Kidney (tissue), 14 donors: ENCODE data around the gene GSTCD. TPM values are rescaled to one million over a fixed set of nuclear protein-coding genes. Genes with fewer than 3 reads are reported as not detected.

Experiments
- DNase-seq, 5 donors: peaks; one replicate each; pipeline ENCODE4 v3.0.0-alpha.2; 2013 to 2020
- FAIRE-seq: peaks from 2 replicates; lab custom pipeline; 2012; peaks lifted over from hg19 to GRCh38; lab: Jason Lieb, UNC
- H3K27ac ChIP-seq, 2 donors: one replicate each; pipeline ENCODE4 v1.7.0; 2013; ENCODE audit warnings: low read depth in 2 of 2, low read length in 2 of 2, inconsistent platforms in 1 of 2
- H3K27me3 ChIP-seq: one replicate; pipeline ENCODE4 v1.7.1; 2013; ENCODE audit warnings: low read length, inconsistent platforms; ENCODE audit not compliant: control insufficient read depth, insufficient read depth
- H3K36me3 ChIP-seq, 3 donors: one replicate each; pipeline versions ENCODE4 v1.7.0 to v1.7.1; 2013; ENCODE audit warnings: low read length in 3 of 3, control low read depth in 1 of 3, inconsistent platforms in 1 of 3; ENCODE audit not compliant: insufficient read depth in 3 of 3, control insufficient read depth in 2 of 3
- H3K4me1 ChIP-seq, 3 donors: one replicate each; pipeline versions ENCODE4 v1.7.0 to v1.7.1; 2013; ENCODE audit warnings: low read length in 3 of 3, inconsistent platforms in 1 of 3, low read depth in 1 of 3; ENCODE audit not compliant: control insufficient read depth in 2 of 3, insufficient read depth in 2 of 3
- H3K4me3 ChIP-seq, 3 donors: one replicate each; pipeline versions ENCODE4 v1.7.0 to v1.8.1; 2013; ENCODE audit warnings: low read length in 3 of 3, control low read depth in 1 of 3, inconsistent platforms in 1 of 3
- H3K9ac ChIP-seq, 3 donors: one replicate each; pipeline versions ENCODE4 v1.7.0 to v1.7.1; 2013; ENCODE audit warnings: low read length in 3 of 3, control low read depth in 1 of 3, inconsistent platforms in 1 of 3
- H3K9me3 ChIP-seq, 3 donors: one replicate each; pipeline versions ENCODE4 v1.7.0 to v1.7.1; 2013; ENCODE audit warnings: low read length in 3 of 3, control low read depth in 1 of 3, inconsistent platforms in 1 of 3; ENCODE audit not compliant: control insufficient read depth in 2 of 3, insufficient read depth in 1 of 3
- intact Hi-C: fragments of 100-400 bp; cut with DNase I; formaldehyde crosslinking; loops from one replicate; pipeline ENCODE4 v1.11.1; 2022
- polyA plus RNA-seq: library from polyadenylated mRNA; stranded (reverse); fragments of 350-450 nt; fragmentation: Illumina TruSeq; extraction: RNeasy Lipid Tissue Mini Kit (QIAGEN cat#74804); gene quantifications from one replicate; pipeline ENCODE4 v1.2.3, GENCODE V29; 2014; ENCODE audit warnings: low read depth, low replicate concordance; ENCODE audit not compliant: insufficient read depth
- total RNA-seq: library from RNA; stranded (reverse); fragmentation: NEBNext Ultra II Directional; extraction: Animal tissue kit (Norgen Biotek cat#: 25700); gene quantifications from one replicate; pipeline ENCODE4 v1.2.1, GENCODE V29; 2021
- TF ChIP-seq, protein P1 (sequence below): IDR thresholded peaks from 3 replicates; pipeline ENCODE4 v1.5.1; 2012; ENCODE audit warnings: mild to moderate bottlenecking, moderate library complexity, borderline replicate concordance; ENCODE audit not compliant: insufficient read depth; ENCODE audit errors: extremely low read depth
- donor health status: control.
- donor health status: control.
- donor health status: control.
- donor health status: control.
- donor health status: control.
- donor health status: DM: yes; HTN: yes; CAD: no.
- donor health status: Normal renal cell carcinoma (clear cell type).

Gene GSTCD
- total and polyA plus RNA-seq, 2 donors from 2014 or later: 2.2 to 11.7 TPM

DNA sequence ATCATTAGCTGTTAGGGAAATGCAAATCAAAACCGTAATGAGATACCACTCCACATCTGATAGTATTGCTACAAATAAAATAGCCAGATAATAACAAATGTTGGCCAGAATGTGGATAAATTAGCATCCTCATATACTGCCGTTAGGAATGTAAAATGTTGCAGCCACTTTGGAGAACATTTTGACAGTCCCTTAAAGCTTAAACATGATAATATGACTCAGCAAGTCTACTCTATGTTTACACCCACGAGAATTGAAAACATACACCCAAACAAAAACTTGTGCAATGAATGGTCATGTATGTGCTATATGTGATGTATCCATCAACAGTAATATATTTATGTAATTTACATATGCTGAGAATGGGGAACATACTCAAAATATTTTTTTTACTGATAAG, 78.2 kb downstream of the GSTCD start:
- no peak overlapping the region for H3K4me3 ChIP-seq
- H3K27me3 ChIP-seq: no peaks in the 10 kb centered on the region
- H3K36me3 ChIP-seq: no peaks in the 10 kb centered on the region
- no peak overlapping the region for H3K9ac ChIP-seq
- H3K9me3 ChIP-seq: no peaks in the 10 kb centered on the region
- no peak for DNase-seq
- no peaks in the 10 kb centered on the region for H3K4me1 ChIP-seq
- TF ChIP-seq, protein P1, sequence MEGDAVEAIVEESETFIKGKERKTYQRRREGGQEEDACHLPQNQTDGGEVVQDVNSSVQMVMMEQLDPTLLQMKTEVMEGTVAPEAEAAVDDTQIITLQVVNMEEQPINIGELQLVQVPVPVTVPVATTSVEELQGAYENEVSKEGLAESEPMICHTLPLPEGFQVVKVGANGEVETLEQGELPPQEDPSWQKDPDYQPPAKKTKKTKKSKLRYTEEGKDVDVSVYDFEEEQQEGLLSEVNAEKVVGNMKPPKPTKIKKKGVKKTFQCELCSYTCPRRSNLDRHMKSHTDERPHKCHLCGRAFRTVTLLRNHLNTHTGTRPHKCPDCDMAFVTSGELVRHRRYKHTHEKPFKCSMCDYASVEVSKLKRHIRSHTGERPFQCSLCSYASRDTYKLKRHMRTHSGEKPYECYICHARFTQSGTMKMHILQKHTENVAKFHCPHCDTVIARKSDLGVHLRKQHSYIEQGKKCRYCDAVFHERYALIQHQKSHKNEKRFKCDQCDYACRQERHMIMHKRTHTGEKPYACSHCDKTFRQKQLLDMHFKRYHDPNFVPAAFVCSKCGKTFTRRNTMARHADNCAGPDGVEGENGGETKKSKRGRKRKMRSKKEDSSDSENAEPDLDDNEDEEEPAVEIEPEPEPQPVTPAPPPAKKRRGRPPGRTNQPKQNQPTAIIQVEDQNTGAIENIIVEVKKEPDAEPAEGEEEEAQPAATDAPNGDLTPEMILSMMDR: no peak
- no peak for FAIRE-seq
- no peak overlapping the region for H3K27ac ChIP-seq
- intact Hi-C loops: no loop called here

DNA sequence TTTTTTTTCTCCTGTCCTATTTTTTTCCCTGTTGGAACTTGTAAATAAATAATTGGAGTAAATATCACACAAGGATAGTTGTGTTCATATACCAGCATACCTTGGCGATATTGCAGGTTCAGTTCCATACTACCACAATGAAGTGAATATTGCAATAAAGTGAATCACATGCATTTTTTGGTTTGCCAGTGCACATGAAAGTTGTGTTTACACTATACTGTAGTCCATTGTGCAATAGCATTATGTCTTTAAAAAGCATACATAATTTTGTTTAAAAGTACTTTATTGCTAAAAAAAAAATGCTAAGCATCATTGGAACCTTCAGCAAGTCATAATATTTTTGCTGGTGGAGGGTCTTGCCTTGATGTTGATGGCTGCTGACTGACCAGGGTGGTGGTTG, 88.6 kb downstream of the GSTCD start:
- TF ChIP-seq, protein P1: no peak
- DNase-seq (no peak), FAIRE-seq (no peak)
- H3K4me3 ChIP-seq: no peak overlapping the region
- no peak overlapping the region for H3K27ac ChIP-seq
- H3K36me3 ChIP-seq: no peaks in the 10 kb centered on the region
- no peaks in the 10 kb centered on the region for H3K27me3 ChIP-seq
- intact Hi-C loops: no loop called here
- H3K9me3 ChIP-seq: no peaks in the 10 kb centered on the region
- no peaks in the 10 kb centered on the region for H3K4me1 ChIP-seq
- H3K9ac ChIP-seq: no peak overlapping the region

DNA sequence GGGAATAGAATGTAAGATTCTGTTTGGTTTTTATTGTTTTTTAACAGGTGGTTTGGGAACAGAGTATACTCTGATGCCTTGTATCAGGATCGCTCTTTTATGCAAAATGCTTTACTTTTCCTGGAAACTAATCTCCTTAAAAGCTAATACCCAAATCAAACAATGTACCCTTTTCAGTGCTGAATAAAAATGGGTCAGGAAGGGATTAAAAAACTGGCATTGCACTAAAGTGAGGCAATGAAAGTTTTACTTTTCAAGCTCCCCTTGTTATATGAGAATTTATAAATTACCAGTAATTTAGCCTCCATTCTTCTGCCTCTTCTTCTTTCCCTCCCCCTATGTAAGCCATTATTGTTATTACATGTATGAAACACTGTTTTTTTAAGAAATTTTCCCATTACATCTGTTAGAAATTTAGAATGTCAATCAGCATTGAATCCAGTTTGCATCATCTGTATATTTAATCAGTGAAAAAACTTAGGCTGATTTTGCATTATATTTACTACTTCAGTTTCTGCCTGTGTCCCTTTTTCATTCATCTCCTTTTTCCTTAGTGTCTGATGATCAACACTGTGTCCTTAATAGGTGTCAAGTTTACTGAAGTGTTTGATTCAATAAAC, 97.0 kb downstream of the GSTCD start:
- intact Hi-C loops: no loop called here
- H3K36me3 ChIP-seq: no peaks in the 10 kb centered on the region
- DNase-seq (no peak), FAIRE-seq (no peak)
- no peak overlapping the region for H3K9ac ChIP-seq
- H3K27me3 ChIP-seq: no peaks in the 10 kb centered on the region
- TF ChIP-seq, protein P1: no peak
- no peak overlapping the region for H3K27ac ChIP-seq
- no peaks in the 10 kb centered on the region for H3K9me3 ChIP-seq
- H3K4me3 ChIP-seq: no peak overlapping the region
- H3K4me1 ChIP-seq: no peaks in the 10 kb centered on the region

DNA sequence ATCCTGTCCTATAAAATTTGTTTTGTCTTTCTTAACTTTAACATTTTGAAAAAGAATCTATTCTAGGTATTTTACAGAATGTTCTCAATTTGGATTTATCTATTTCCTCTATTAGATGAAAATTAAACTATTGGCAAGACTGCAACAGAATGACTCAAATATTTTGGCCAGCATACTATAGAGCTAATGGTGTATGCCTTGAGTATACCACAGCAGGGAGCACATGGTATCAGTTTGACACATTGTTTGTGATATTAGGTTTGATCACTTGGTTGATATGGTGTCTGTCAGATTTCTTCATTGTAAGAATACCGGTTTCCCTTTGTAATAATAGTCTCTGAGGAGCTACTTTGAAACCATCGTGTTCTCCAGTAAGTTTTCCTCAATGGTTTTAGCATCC, 98.9 kb downstream of the GSTCD start:
- Histone ChIP-seq H3K4me1 (no peaks in the 10 kb centered on the region), H3K27ac (no peak overlapping the region), H3K27me3 (no peaks in the 10 kb centered on the region), H3K4me3 (no peak overlapping the region), H3K9ac (no peak overlapping the region), H3K36me3 (no peaks in the 10 kb centered on the region), H3K9me3 (no peaks in the 10 kb centered on the region)
- TF ChIP-seq, protein P1: no peak
- FAIRE-seq (no peak), DNase-seq (no peak)
- intact Hi-C loops: no loop called here
